Renal cortex interstitium (tissue), 11 donors: ENCODE data around the gene REPS2. TPM values are rescaled to one million over a fixed set of nuclear protein-coding genes. Genes with fewer than 3 reads are reported as not detected.

Experiments
- DNase-seq, 11 donors: peaks; one replicate each; pipeline ENCODE4 v3.0.0-alpha.2; 2013; ENCODE audit warnings: low read depth in 9 of 11, low spot score in 4 of 11; ENCODE audit errors: extremely low read depth in 1 of 11
- polyA plus RNA-seq, 3 donors: library from polyadenylated mRNA; unstranded; fragments of 120-200 nt; gene quantifications; one replicate each; pipeline ENCODE4 v1.2.1, GENCODE V29; 2013; ENCODE audit not compliant: insufficient read length in 3 of 3

REPS2 gene
- polyA plus RNA-seq, 3 donors, result 11.8 to 20.3 (median 17.9) TPM

DNA sequence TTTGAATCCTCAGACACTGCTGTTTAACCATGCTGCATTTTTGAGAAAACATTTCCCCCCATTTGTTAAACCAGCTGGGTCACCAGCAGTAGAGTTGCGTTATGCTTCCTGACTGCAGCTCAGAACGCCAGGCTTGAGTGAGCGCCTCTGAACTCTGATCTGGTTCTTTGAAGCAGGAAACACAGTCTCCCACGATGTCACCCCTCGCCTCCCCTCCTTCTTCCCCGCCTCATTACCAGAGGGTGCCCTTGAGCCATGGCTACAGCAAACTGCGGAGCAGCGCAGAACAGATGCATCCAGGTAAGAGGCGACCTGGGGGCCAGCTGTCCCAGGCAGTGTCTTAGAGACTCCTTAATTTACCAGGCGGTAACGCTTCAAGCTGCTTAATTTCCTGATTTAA is 78.4 kb downstream of the REPS2 start:
- DNase-seq, result peak in 7 of 11 donors; percentile 33 to 73 (median 54)

DNA sequence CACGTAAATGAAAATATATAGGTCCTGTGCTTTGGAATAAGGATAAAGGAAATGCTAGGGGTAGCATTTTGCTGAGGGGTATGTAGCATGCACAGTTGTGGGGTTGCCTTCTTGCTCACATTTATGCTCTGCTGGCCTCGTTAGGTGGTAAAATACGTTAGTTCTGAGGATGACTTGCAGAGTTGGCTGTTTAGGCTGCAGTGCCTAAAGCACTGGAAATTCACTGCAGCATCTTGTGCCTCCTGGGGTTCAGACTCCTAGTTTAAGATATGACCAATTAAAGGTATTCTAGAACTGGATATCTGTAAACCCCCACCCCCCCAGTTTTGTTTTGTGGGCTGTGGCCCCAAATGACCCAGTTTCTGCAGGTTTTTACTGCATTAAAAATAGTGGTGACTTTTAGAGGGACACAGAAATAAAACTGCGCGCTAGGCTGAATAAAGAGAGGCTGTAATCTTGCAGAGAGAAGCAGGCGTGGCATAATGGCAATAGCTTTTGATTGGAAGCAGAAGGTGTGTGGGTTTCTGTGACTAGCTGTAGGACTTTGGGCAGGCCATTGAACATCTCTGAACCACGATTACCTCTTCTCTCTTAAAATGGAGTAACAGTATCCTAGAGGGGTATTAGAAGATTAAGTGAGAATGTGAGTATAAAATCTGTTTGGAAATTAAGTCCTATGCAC is 79.3 kb downstream of the REPS2 start:
- DNase-seq, result no peak

GRCh38 chrX:17027931-17028330 is 81.5 kb downstream of the REPS2 start:
- DNase-seq, result no peak

DNA sequence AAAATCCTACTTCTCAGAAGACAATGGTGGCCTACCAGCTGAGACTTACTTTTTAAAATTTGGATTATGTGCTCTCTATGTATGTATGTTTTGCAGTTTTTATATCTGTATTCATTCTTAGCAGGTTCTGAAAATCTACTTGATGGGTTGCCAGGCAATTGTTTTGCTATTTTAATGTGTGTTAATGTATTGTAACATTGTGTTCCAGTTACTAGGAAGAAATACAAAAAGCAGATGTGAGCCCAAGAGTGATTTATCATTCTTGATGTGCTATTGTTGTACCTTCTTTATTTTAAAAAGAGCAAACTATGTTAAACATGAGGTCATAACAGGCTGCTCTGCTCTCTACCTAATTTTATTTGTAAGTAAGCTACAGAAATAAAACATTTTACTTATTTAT is 81.9 kb downstream of the REPS2 start:
- no peak for DNase-seq

DNA sequence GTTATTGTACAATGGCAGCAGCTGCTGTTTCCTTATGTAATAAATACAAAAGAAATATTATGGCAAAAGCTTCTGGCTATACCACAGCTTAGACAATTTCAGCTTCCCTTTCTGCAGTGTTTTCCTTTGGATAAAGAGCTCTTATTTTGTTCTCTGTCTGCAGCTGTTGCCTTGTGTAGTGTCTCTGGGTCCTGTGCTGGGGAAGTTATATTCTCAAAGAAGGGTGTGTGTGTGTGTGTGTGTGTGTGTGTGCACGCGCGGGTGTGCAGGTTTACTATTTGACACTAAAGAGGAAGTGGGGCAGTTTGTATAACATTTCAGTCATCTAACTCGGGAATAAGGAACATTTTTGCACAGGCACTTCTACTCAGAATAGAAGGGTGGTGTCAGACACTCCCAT is 83.6 kb downstream of the REPS2 start:
- DNase-seq, result no peak

GRCh38 chrX:17030580-17031270 is 84.3 kb downstream of the REPS2 start:
- DNase-seq, result no peak

DNA sequence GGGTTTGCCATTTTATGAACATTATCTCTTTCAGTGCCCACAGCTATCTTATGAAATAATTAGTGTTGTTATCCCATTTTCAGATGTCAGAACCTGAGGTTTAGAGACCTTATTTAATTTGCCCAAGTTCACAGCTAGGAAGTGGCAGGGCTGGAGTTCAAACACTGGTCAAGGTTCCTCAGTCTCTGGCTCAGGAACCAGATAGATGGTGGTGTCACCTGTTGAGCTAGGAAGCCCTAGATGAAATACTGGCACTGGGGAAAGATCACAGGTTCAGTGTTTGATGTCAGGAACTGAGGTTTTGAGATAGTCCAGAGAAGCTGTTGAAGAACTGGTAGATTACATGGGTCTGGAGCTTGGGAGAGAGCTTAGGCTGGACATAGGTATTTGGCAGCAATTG is 85.4 kb downstream of the REPS2 start:
- no peak for DNase-seq

DNA sequence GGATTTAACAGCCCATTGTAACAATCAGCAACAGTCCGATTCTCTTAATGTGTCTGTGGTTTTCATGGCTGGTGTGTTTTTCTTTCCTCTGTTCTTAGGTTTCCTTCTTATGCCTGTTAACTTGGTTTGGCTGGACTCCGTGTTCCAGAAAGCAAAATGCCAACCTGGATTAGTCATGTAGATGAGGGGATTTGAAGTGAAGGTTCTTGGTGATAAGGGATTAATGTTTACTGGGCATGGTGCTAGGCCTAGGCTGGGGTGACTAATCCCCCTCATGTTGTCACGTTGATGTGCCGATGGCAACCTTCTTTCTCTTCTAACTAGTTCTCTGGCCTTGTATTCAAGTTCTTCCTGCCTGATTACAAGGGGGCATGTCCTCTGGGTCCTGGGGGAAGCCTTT is 85.9 kb downstream of the REPS2 start:
- no peak for DNase-seq

DNA sequence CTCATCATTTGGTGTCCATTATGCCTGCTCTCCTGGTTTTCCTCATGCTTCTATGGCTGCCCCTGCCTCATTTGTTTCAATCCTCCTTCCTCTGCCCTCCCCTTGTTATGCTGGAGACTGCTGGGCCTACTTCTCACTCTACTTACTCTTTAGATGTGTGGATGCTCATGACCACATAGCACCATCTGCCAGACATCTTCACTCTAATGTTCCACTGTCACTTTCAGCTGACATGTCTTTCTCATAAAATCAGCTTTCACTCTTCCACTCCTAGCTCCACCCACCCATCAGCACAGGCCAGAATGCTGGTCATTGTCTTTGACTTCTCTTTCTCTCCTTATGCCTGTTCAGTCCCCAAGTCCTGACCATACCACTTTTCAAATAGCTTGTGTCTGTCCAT is 86.8 kb downstream of the REPS2 start:
- no peak for DNase-seq

- DNase-seq, result no peak
Measured at GRCh38 chrX:17035111-17035510, 88.7 kb downstream of the REPS2 start.

DNA sequence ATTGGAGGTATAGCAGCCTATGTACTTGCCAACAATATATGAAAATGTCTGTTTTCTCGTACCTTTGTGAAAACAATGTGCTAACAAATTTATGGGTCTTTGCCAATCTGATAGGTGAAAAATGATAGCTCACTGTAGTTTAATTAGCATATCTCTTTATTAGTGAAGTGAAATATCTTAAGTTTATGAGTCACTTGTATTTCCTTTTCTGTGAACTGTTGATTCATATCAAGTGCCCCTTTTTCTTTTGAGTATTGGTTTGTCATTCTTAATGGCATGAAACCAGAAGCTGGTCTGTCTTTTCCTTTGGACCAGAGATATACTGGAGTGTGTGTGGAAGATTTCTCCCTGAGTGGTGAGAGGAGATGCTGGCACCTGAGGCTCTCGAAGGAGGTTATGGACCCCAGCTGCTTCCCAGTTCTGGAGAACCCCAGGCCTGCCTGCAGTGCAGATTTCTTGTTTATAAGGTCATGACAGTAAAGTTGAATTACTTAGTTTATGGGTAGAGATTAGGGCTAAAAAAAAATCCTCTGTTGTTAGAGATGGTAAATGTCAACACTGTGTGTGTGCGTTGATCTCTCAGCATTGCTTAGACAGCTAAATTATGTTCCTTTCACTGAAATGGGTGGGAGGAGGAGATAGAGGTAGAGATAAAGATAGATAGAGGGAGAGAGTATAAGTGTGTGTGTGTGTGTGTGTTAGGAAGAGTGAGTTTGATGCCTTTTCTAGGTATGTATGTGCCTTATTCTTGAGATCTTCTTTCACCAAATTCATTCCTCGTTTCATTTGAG is 89.9 kb downstream of the REPS2 start:
- DNase-seq, result no peak

- no peak for DNase-seq
Measured at GRCh38 chrX:17038277-17038676, 91.8 kb downstream of the REPS2 start.

DNA sequence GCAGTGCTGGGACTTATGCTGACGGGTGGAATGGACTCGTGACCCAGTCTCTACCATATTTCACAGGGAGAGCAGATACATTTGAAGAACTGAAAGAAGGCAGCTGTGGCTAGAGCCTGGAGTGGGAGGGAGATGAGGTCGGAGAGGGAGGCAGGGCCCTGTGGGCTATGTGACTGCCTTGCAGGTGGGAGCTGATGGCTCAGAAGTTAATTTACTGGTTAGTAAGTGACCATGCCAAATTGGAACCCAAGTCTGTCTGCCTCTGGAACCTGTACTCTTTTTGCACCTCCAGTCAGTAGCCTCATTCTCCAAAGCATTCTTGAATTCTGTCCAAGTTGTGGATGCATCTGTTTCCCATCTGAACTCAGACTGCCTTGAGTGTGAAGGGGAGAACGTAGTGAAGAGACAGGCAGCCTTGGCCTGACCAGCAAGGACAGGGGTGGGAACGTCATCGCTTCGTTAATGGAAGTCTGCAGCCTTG is 92.3 kb downstream of the REPS2 start:
- DNase-seq, result peak in 7 of 11 donors; percentile 12 to 55 (median 32)

- no peak for DNase-seq
Measured at GRCh38 chrX:17039826-17040225, 93.4 kb downstream of the REPS2 start.

DNA sequence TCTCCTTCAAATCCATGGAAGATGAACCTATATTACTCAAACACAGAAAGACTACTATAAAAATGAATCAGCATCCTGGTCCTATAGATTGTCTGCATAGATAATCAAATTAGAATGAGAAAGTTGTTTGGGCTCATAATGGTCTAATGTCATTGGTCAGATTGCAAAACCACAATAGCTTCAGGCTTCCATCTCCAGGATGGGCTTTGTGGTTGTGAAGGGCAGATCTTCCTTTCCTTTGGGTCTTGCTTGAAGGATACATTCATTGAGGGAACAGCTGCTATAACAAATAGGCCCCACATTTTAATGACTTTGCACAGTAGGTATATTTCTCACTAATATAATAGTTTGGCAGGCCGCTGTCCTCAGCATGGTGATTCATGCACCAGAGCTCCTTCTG is 94.3 kb downstream of the REPS2 start:
- no peak for DNase-seq

GRCh38 chrX:17042037-17042436 is 95.6 kb downstream of the REPS2 start:
- no peak for DNase-seq

DNA sequence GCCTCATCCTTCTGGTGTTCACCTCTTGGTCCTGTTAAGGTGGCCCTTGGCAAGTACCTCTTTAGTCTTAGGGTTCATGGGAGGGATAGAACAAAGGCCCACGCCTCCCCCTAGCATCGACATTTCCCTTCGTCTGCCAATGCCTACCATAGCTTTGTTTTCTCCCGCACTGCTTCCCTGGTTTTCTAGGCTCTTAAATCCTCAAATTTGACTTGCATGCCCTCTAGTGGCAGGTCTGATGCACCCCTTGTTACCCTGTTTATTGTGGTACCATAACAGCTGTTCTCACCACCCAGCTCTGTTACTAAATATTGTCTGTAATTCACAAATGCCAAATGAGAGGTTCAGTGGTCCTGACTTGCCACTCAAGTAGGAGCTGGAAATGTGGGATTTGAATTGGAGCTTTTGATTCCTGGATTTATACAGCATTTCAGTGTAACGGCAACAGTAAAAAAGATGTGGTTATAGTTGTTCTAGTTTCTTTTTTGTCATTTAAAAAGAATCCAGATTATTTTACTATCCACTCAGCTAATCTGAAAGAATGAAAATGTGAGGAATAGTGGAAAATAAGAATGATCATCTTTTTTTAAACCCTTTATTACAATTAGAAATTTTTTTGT is 100.1 kb downstream of the REPS2 start:
- peak in 8 of 11 donors; percentile 23 to 47 (median 41) for DNase-seq

DNA sequence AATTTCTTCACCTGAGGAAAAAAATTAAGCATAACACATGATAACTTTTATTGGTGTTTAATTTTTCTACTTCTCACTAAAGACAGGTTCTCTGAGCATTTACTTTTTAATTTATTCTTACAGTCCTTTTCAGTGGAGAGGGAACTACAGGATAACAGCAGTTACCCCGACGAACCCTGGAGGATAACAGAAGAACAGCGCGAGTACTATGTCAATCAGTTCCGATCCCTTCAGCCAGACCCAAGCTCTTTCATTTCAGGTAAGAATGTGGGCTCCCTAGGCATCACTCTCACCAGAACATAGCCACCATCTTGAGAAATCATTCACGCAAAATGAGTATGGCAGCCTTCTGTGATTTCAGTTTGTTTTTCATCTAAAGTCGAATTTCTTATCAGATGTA is 100.8 kb downstream of the REPS2 start:
- no peak for DNase-seq

- DNase-seq, result no peak
Measured at GRCh38 chrX:17052210-17052609, 105.8 kb downstream of the REPS2 start.

DNA sequence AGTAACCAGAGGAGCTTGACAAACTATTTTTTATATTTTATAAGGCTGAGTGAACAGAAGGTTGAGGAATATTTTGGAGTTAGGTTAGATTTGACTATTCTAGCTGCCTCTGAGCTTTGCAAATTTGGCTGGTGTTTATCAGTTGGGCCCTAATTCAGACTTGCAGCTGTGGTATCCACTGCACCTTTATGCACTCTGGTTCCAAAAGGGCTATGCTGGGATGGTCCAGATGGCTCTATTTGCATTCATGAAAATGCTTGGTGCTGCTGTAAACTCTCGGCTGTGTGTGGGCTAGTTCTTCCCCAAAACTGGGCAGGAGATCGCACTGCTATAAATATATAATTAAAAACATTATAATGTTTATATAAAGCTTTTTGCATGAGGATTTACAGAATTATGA is 106.3 kb downstream of the REPS2 start:
- no peak for DNase-seq
